GM12878 (cell line): ENCODE measurements around the gene PREP. TPM values are rescaled to one million over a fixed set of nuclear protein-coding genes. Genes with fewer than 3 reads are reported as not detected.

Experiments used
- ATAC-seq: fragments of 200-7000 bp; cut with Tn5 transposase; 3 replicates; pipeline ENCODE4 v1.9.1; 2020; ENCODE audit warnings: mild to moderate bottlenecking, moderate library complexity
- BruUV-seq: library from RNA; stranded (reverse); fragments of 400-500 nt; replicated peaks from 2 replicates; lab custom pipeline; 2021; lab: Mats Ljungman, UMichigan
- CTCF ChIA-PET: fragments of 300-600 bp; sonication (Branson Sonifier 250); formaldehyde crosslinking; extraction: SDS; loops from one replicate; lab custom pipeline; 2021; ENCODE audit warnings: inconsistent platforms; lab: Yijun Ruan, JAX
- POLR2A ChIA-PET: fragments of 350-600 bp; formaldehyde crosslinking; extraction: SDS; loops from one replicate; lab custom pipeline; 2021; ENCODE audit warnings: inconsistent platforms; lab: Charles Lee
- RAD21 ChIA-PET: fragments of 300-600 bp; sonication (Branson Sonifier 250); formaldehyde crosslinking; loops from one replicate; lab custom pipeline; 2023; ENCODE audit warnings: antibody characterized with exemption; ENCODE audit not compliant: unreplicated experiment; lab: Charles Lee
- SMC1A ChIA-PET: fragments of 300-600 bp; sonication (Branson Sonifier 250); formaldehyde crosslinking; loops from one replicate; lab custom pipeline; 2023; ENCODE audit not compliant: unreplicated experiment, uncharacterized antibody; lab: Charles Lee
- DNase-seq: peaks from one replicate; pipeline ENCODE4 v3.0.0-alpha.2; 2011; ENCODE audit warnings: low read depth, low spot score
- FAIRE-seq: peaks from 3 replicates; lab custom pipeline; 2011; peaks lifted over from hg19 to GRCh38; lab: Jason Lieb, UNC
- H2AFZ ChIP-seq: 2 replicates; pipeline ENCODE4 v1.6.0; 2011; ENCODE audit warnings: low read depth, low read length, control low read depth; ENCODE audit not compliant: control insufficient read depth
- H3K27ac ChIP-seq: 2 replicates; pipeline ENCODE4 v1.5.1; 2011; ENCODE audit warnings: control low read depth; ENCODE audit not compliant: control insufficient read depth, insufficient read depth
- H3K27me3 ChIP-seq, 2 experiments: replicated peaks in 1 of 2; 2 replicates each; pipeline versions ENCODE4 v1.6.0 to v1.6.1; 2011; ENCODE audit warnings: low read length in 1 of 2; ENCODE audit not compliant: control insufficient read depth in 2 of 2, insufficient read depth in 2 of 2
- H3K36me3 ChIP-seq, 2 experiments: 2 replicates each; pipeline ENCODE4 v1.5.1; 2011; ENCODE audit warnings: low read length in 1 of 2; ENCODE audit not compliant: control insufficient read depth in 2 of 2, insufficient read depth in 2 of 2
- H3K4me1 ChIP-seq: 2 replicates; pipeline ENCODE4 v1.6.1; 2011; ENCODE audit warnings: mild to moderate bottlenecking, low read length, moderate library complexity, mixed read lengths; ENCODE audit not compliant: control insufficient read depth, insufficient read depth
- H3K4me2 ChIP-seq: 2 replicates; pipeline ENCODE4 v1.6.0; 2011; ENCODE audit warnings: control low read depth; ENCODE audit not compliant: control insufficient read depth, insufficient read depth
- H3K4me3 ChIP-seq: fragments of 200-600 bp; sonication (generic); 2 replicates; pipeline ENCODE4 v1.5.1; 2016
- H3K79me2 ChIP-seq: 2 replicates; pipeline ENCODE4 v1.6.0; 2011; ENCODE audit warnings: low read length; ENCODE audit not compliant: control insufficient read depth, insufficient read depth
- H3K9ac ChIP-seq: 2 replicates; pipeline ENCODE4 v1.8.0; 2011; ENCODE audit warnings: low read length, control low read depth, mixed read lengths; ENCODE audit not compliant: control insufficient read depth, insufficient read depth
- H3K9me3 ChIP-seq: replicated peaks from 3 replicates; pipeline ENCODE4 v1.5.1; 2011; ENCODE audit warnings: mild to moderate bottlenecking, low read length; ENCODE audit not compliant: control insufficient read depth, insufficient read depth
- H4K20me1 ChIP-seq: 2 replicates; pipeline ENCODE4 v1.6.0; 2011; ENCODE audit not compliant: control insufficient read depth, insufficient read depth
- DPF2 ChIP-seq: fragments of 450-650 bp; IDR thresholded peaks from 2 replicates; pipeline ENCODE4 v1.6.1; 2017; ENCODE audit warnings: mild to moderate bottlenecking
- IKZF2 ChIP-seq, 2 experiments: fragments of 450-650 bp; IDR thresholded peaks; 2 replicates each; pipeline ENCODE4 v1.6.1; 2017; ENCODE audit warnings: mild to moderate bottlenecking in 2 of 2, moderate library complexity in 2 of 2
- KLF5 ChIP-seq: fragments of 450-650 bp; IDR thresholded peaks from 2 replicates; pipeline ENCODE4 v1.6.1; 2014; ENCODE audit warnings: mild to moderate bottlenecking; ENCODE audit not compliant: partially characterized antibody
- PAX5 ChIP-seq: IDR thresholded peaks from 2 replicates; pipeline ENCODE4 v1.6.1; 2011; ENCODE audit warnings: low read depth, low read length, borderline replicate concordance
- RB1 ChIP-seq: fragments of 450-650 bp; formaldehyde crosslinking; IDR thresholded peaks from 2 replicates; pipeline ENCODE4 v1.6.1; 2017; ENCODE audit warnings: mild to moderate bottlenecking, borderline replicate concordance
- RCOR1 ChIP-seq: conservative IDR thresholded peaks from 2 replicates; pipeline ENCODE4 v1.6.1; 2012; ENCODE audit warnings: low read depth, low read length, improper control_type of control experiment
- REST ChIP-seq: IDR thresholded peaks from 2 replicates; pipeline ENCODE4 v1.6.1; 2012; ENCODE audit warnings: mild to moderate bottlenecking, low read depth, low read length
- RUNX3 ChIP-seq: IDR thresholded peaks from 2 replicates; pipeline ENCODE4 v1.6.1; 2012; ENCODE audit warnings: low read length, inconsistent platforms
- SRF ChIP-seq, 2 experiments: IDR thresholded peaks; 2 replicates each; pipeline ENCODE4 v1.6.1; 2011; ENCODE audit warnings: low read depth in 2 of 2, low read length in 2 of 2, mild to moderate bottlenecking in 1 of 2, moderate library complexity in 1 of 2
- TCF7 ChIP-seq: IDR thresholded peaks from 2 replicates; pipeline ENCODE4 v1.6.1; 2014; ENCODE audit warnings: antibody characterized with exemption, borderline replicate concordance
- YBX1 ChIP-seq: fragments of 450-650 bp; IDR thresholded peaks from 2 replicates; pipeline ENCODE4 v1.6.1; 2016; ENCODE audit warnings: antibody characterized with exemption
- YY1 ChIP-seq: IDR thresholded peaks from 2 replicates; pipeline ENCODE4 v1.6.1; 2011; ENCODE audit warnings: low read depth, mild to moderate bottlenecking, low read length
- ZNF592 ChIP-seq: fragments of 450-650 bp; IDR thresholded peaks from 2 replicates; pipeline ENCODE4 v1.6.1; 2017; ENCODE audit warnings: mild to moderate bottlenecking, moderate library complexity
- WGBS: methylation state at CpG from one replicate; pipeline ENCODE4 v1.1.6; 2016; ENCODE audit warnings: low lambda C conversion rate; ENCODE audit not compliant: insufficient replicate concordance, insufficient coverage; ENCODE audit errors: missing lambda C conversion rate; 5-methylcytosine and 5-hydroxymethylcytosine counted together
- in situ Hi-C: fragments of 300-500 bp; cut with MboI; formaldehyde crosslinking; loops from 9 replicates; pipeline ENCODE4 v1.14.3; 2018; ENCODE audit warnings: mixed read lengths
- intact Hi-C: fragments of 100-400 bp; cut with micrococcal nuclease; formaldehyde crosslinking; loops from one replicate; pipeline ENCODE4 v1.14.2; 2022; ENCODE audit not compliant: unreplicated experiment
- polyA plus RNA-seq, 11 experiments: library from polyadenylated mRNA; depleted of rRNA in 4 of 11; unstranded in 6 of 11; stranded (reverse) in 5 of 11; fragments of >200 nt; fragmentation: Nextera tagmentation in 4 of 11; fragmentation: Illumina TruSeq in 1 of 11; extraction: Ambion mirVana in 4 of 11; extraction: Trizol in 1 of 11; gene quantifications; 1 replicate in 1 of 11; 2 replicates in 10 of 11; pipeline versions ENCODE4 v1.2.1 to v1.2.3, GENCODE V29; 2011 to 2016; ENCODE audit warnings: inconsistent platforms in 2 of 11, missing spikeins in 2 of 11, low read depth in 1 of 11
- total RNA-seq, 4 experiments: library from RNA; depleted of rRNA in 3 of 4; stranded (reverse); fragments of >200 nt in 3 of 4; fragmentation: Illumina TruSeq in 1 of 4; extraction: Trizol in 1 of 4; gene quantifications; 2 replicates each; pipeline versions ENCODE4 v1.2.1 to v1.2.3, GENCODE V29; 2013 to 2021

The PREP gene
- total and polyA plus RNA-seq, 10 of the 15 experiments (the other 5 are each of a cell fraction or from before 2014, with no cell fraction given), result 6.5 to 33.6 (median 18.1) TPM

- no peak overlapping the region for H3K9ac ChIP-seq
- no peaks in the 10 kb centered on the region for H3K79me2 ChIP-seq
- in situ Hi-C loops, result no loop called here
- RAD21 ChIA-PET, result no interaction called here
- H3K4me3 ChIP-seq, result no peak overlapping the region
- H3K4me1 ChIP-seq, result no peaks in the 10 kb centered on the region
- no peak for FAIRE-seq
- H3K4me2 ChIP-seq, result no peak overlapping the region
- 54% methylated on average over 6 of the region's 6 CpGs for WGBS
- SMC1A ChIA-PET, result no interaction called here
- no peak for DNase-seq
- TF ChIP-seq ZNF592 (no peak), KLF5 (no peak), YY1 (no peak), SRF (IDR thresholded peaks at IDR 0.05; ENCODE audit: low read depth in 2 of 2, low read length in 2 of 2) (no peak), IKZF2 (IDR thresholded peaks at IDR 0.05) (peak; percentile 18 to 37; a peak in 2 of 4 replicates), DPF2 (0 out of 2 replicates have a peak, but pooled peaks have one; percentile 20), PAX5 (no peak), RB1 (no peak), REST (no peak), TCF7 (no peak), RUNX3 (no peak), YBX1 (no peak), RCOR1 (no peak)
- TF ChIP-seq, all 136 proteins: peak for 2
- no peak overlapping the region for H2AFZ ChIP-seq
- intact Hi-C loops, result no loop called here
- H3K27me3 ChIP-seq, result no peaks in the 10 kb centered on the region
- no peak overlapping the region for H3K27ac ChIP-seq
- no peaks in the 10 kb centered on the region for H3K36me3 ChIP-seq
- peak; percentile 80 for ATAC-seq
- ChIA-PET POLR2A (no interaction called here), CTCF (interaction anchor here (1.0 kb wide), 1 partner anchor 9 kb away, joined by 3 read pairs; no protein-coding TSS in a partner anchor)
- no peaks in the 10 kb centered on the region for H3K9me3 ChIP-seq
- H4K20me1 ChIP-seq, result no peaks in the 10 kb centered on the region
- no TSS peak for BruUV-seq
These were observed 138.9 kb downstream of the PREP start for GRCh38 chr6:105263685-105264610.
